ENCODE data around the gene ZNF175.

ZNF175 gene

GRCh38 chr19:51530616-51531015 lies 40.5 kb upstream of the ZNF175 start:
- H3K4me3 ChIP-seq (ENCODE audit: low read depth, low read length), result no peak overlapping the region
- in situ Hi-C loops (cut with HindIII; ENCODE audit: low sequenced_read_pairs), result no loop called here
- TF ChIP-seq CTCF (IDR thresholded peaks at IDR 0.05; ENCODE audit: low read depth, low read length), result no peak
- DNase-seq (ENCODE audit: low read depth, low spot score), result no peak

GRCh38 chr19:51531349-51532315 lies 39.5 kb upstream of the ZNF175 start, which contains the start of gene SIGLEC6:
Gene SIGLEC6, minus strand, starts transcription at chr19:51531670. Its CDS starts 22 bp downstream, at chr19:51531648.
- in situ Hi-C loops (cut with HindIII; ENCODE audit: low sequenced_read_pairs), result no loop called here
- no peak for DNase-seq (ENCODE audit: low read depth, low spot score)

GRCh38 chr19:51535535-51535934 lies 35.5 kb upstream of the ZNF175 start:
- in situ Hi-C loops (cut with HindIII; ENCODE audit: low sequenced_read_pairs), result no loop called here
- no peak overlapping the region for H3K4me3 ChIP-seq (ENCODE audit: low read depth, low read length)
- DNase-seq (ENCODE audit: low read depth, low spot score), result no peak
- TF ChIP-seq CTCF (IDR thresholded peaks at IDR 0.05; ENCODE audit: low read depth, low read length), result no peak

More at GRCh38 chr19:51531349-51532315, 39.5 kb upstream of the ZNF175 start, which contains the start of gene SIGLEC6:
- TF ChIP-seq CTCF (IDR thresholded peaks at IDR 0.05; ENCODE audit: low read depth, low read length), result no peak
- no peak within 1 kb of the TSS for H3K4me3 ChIP-seq (ENCODE audit: low read depth, low read length)

GRCh38 chr19:51539821-51540366 lies 31.2 kb upstream of the ZNF175 start:
- in situ Hi-C loops (cut with HindIII; ENCODE audit: low sequenced_read_pairs), result no loop called here
- TF ChIP-seq CTCF (IDR thresholded peaks at IDR 0.05; ENCODE audit: low read depth, low read length), result no peak
- H3K4me3 ChIP-seq (ENCODE audit: low read depth, low read length), result no peak overlapping the region
- DNase-seq (ENCODE audit: low read depth, low spot score), result no peak

- H3K4me3 ChIP-seq (ENCODE audit: low read depth, low read length), result no peak overlapping the region
- no peak for DNase-seq (ENCODE audit: low read depth, low spot score)
- TF ChIP-seq CTCF (IDR thresholded peaks at IDR 0.05; ENCODE audit: low read depth, low read length), result no peak
- in situ Hi-C loops (cut with HindIII; ENCODE audit: low sequenced_read_pairs), result no loop called here
Measured at GRCh38 chr19:51541458-51542357, 29.4 kb upstream of the ZNF175 start.

- no peak for TF ChIP-seq CTCF (IDR thresholded peaks at IDR 0.05; ENCODE audit: low read depth, low read length)
- H3K4me3 ChIP-seq (ENCODE audit: low read depth, low read length), result no peak overlapping the region
- DNase-seq (ENCODE audit: low read depth, low spot score), result no peak
- in situ Hi-C loops (cut with HindIII; ENCODE audit: low sequenced_read_pairs), result no loop called here
Measured at GRCh38 chr19:51542699-51543098, 28.4 kb upstream of the ZNF175 start.
